WERI-Rb-1 (cell line): ENCODE measurements around the gene SNRNP200.

Experiments used
- DNase-seq: peaks from one replicate; pipeline ENCODE4 v3.0.0-alpha.2; 2020
- H3K27ac ChIP-seq: fragments of 250-450 bp; sonication (Bioruptor Pico); 2 replicates; pipeline ENCODE4 v1.5.1; 2020; ENCODE audit warnings: mild to moderate bottlenecking, moderate library complexity
- H3K27me3 ChIP-seq: fragments of 250-450 bp; sonication (Bioruptor Pico); 2 replicates; pipeline ENCODE4 v1.5.1; 2021; ENCODE audit warnings: mild to moderate bottlenecking, low read depth, moderate library complexity; ENCODE audit not compliant: insufficient read depth, severe bottlenecking
- H3K36me3 ChIP-seq: fragments of 250-450 bp; sonication (Bioruptor Pico); 2 replicates; pipeline ENCODE4 v1.5.1; 2020; ENCODE audit warnings: mild to moderate bottlenecking, moderate library complexity
- H3K4me3 ChIP-seq: 2 replicates; pipeline ENCODE4 v1.5.1; 2011; ENCODE audit warnings: low read depth, mild to moderate bottlenecking, control low read depth, low read length
- H3K9me3 ChIP-seq: fragments of 250-450 bp; sonication (Bioruptor Pico); 2 replicates; pipeline ENCODE4 v1.5.1; 2021; ENCODE audit warnings: mild to moderate bottlenecking, moderate library complexity; ENCODE audit not compliant: severe bottlenecking
- TF ChIP-seq, protein P1 (sequence below): IDR thresholded peaks from 2 replicates; pipeline ENCODE4 v1.5.1; 2011; ENCODE audit warnings: low read depth, mild to moderate bottlenecking, control low read depth, inconsistent platforms, low read length

SNRNP200 gene

GRCh38 chr2:96340493-96341414 lies 35.4 kb upstream of the SNRNP200 start:
- no peaks in the 10 kb centered on the region for H3K9me3 ChIP-seq
- TF ChIP-seq, protein P1, sequence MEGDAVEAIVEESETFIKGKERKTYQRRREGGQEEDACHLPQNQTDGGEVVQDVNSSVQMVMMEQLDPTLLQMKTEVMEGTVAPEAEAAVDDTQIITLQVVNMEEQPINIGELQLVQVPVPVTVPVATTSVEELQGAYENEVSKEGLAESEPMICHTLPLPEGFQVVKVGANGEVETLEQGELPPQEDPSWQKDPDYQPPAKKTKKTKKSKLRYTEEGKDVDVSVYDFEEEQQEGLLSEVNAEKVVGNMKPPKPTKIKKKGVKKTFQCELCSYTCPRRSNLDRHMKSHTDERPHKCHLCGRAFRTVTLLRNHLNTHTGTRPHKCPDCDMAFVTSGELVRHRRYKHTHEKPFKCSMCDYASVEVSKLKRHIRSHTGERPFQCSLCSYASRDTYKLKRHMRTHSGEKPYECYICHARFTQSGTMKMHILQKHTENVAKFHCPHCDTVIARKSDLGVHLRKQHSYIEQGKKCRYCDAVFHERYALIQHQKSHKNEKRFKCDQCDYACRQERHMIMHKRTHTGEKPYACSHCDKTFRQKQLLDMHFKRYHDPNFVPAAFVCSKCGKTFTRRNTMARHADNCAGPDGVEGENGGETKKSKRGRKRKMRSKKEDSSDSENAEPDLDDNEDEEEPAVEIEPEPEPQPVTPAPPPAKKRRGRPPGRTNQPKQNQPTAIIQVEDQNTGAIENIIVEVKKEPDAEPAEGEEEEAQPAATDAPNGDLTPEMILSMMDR, result no peak
- H3K27ac ChIP-seq, result peak overlapping the region; percentile 63
- peaks cover 50% of the 10 kb centered on the region for H3K36me3 ChIP-seq
- H3K4me3 ChIP-seq, result no peak overlapping the region
- no peaks in the 10 kb centered on the region for H3K27me3 ChIP-seq
- peak; percentile 89 for DNase-seq

GRCh38 chr2:96336873-96337272 lies 31.5 kb upstream of the SNRNP200 start:
- DNase-seq, result no peak
- TF ChIP-seq, protein P1, result no peak
- Histone ChIP-seq H3K27ac (peak overlapping the region; percentile 96), H3K9me3 (no peaks in the 10 kb centered on the region), H3K4me3 (peak overlapping the region; percentile 81; the same call in 1 of the 2 replicates), H3K36me3 (peaks cover 17% of the 10 kb centered on the region), H3K27me3 (no peaks in the 10 kb centered on the region)

DNA sequence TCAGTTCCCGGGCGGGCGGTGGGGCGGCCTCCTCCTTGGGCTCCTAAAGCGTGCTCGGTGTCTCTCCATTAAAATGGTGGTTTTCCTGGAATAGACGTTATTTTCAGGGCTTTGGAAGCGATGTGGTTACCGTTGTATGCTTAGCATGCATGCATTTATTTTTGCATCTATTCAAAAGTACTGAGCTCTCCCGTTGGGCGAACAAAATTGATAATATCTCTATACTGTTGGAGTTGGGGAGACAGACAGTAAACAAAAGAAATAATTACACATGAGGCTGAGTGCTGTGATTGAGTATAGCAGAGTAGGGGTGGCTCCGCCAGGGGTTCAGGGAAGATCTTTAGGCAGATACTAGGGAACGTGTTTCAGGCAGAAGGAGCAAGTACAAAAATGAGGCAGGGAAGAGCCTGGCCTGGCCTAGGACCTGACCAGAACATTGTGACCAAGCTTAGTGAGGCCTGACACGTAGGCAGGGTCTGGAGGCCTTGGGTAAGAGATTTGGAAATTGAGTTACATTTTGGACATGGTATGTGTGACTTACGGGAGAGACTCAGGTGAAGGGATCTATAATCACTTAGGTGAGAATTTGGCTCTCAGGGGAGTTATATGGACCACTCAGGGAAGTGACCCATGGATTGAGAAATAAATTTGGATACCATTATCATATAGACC lies 30.9 kb upstream of the SNRNP200 start:
- H3K27me3 ChIP-seq, result no peaks in the 10 kb centered on the region
- no peak for DNase-seq
- H3K9me3 ChIP-seq, result no peaks in the 10 kb centered on the region
- peak overlapping the region; percentile 96 for H3K27ac ChIP-seq
- peak overlapping the region; percentile 81 for H3K4me3 ChIP-seq
- H3K36me3 ChIP-seq, result peaks cover 14% of the 10 kb centered on the region
- TF ChIP-seq, protein P1, result no peak

GRCh38 chr2:96333708-96334107 lies 28.4 kb upstream of the SNRNP200 start:
- TF ChIP-seq, protein P1, result no peak
- Histone ChIP-seq H3K27me3 (no peaks in the 10 kb centered on the region), H3K4me3 (no peak overlapping the region), H3K27ac (no peak overlapping the region), H3K9me3 (no peaks in the 10 kb centered on the region), H3K36me3 (peaks cover 15% of the 10 kb centered on the region)
- DNase-seq, result no peak

GRCh38 chr2:96330407-96330806 lies 25.1 kb upstream of the SNRNP200 start:
- TF ChIP-seq, protein P1, result no peak
- Histone ChIP-seq H3K36me3 (peaks cover 42% of the 10 kb centered on the region), H3K9me3 (no peaks in the 10 kb centered on the region), H3K27me3 (no peaks in the 10 kb centered on the region), H3K27ac (no peak overlapping the region), H3K4me3 (no peak overlapping the region)
- DNase-seq, result no peak
